HG03175 (cell line): ENCODE results near the gene MFF.

Experiments
- ATAC-seq: cut with Tn5 transposase; IDR thresholded peaks from one replicate; pipeline ENCODE4 v1.9.1; 2021; ENCODE audit warnings: mild to moderate bottlenecking, moderate library complexity; ENCODE audit not compliant: unreplicated experiment

MFF gene

GRCh38 chr2:227404585-227405271, 79.7 kb downstream of the MFF start:
- no peak for ATAC-seq

GRCh38 chr2:227406177-227407031, 81.4 kb downstream of the MFF start:
- no peak for ATAC-seq
